Measurements from ENCODE around the gene STEAP3.

DNA sequence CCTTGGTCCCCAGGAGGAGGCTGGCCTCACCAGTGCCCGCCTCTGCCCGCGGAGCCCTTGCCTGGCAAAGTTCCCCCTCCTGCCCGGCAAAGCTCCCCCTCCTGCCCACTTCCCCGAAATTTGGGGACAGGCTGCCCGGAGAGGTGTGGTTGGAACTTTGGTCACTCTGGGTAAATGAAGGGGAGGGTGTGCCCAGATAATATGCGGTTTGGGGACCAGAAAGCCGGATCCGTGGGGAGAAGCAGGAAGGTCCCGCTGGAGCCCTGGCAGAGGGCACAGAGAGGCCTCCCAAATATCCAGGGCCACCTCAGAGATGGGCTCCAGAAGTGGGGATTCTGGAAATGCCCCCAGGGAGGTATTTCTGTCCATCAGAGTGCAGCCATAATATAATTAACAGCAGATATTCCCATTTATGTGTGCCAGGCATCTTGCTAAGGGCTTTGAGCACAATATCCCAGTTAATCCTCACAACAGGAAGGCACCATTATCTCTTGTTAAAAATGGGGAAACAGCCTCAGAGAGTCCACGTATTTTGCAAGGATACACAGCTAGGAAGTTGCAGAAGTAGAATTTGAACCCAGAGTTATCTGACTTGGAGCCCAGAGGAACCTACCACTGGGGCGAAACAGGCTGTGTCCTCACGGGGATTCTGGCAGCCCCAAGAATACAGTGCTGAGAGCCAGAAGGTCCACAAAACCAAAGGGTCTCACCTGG, 914 bp downstream of the STEAP3 start:
- TF ChIP-seq CTCF (IDR thresholded peaks at IDR 0.05 in 4 of 5, conservative IDR thresholded peaks at IDR 0.05 in 1 of 5) (no peak), POLR2A (IDR thresholded peaks at IDR 0.05) (no peak)
